K562 (cell line): ENCODE measurements around the gene CD47. TPM values are rescaled to one million over a fixed set of nuclear protein-coding genes. Genes with fewer than 3 reads are reported as not detected.
A peak's percentile ranks its signal among the peaks of the same experiment; 100 is the strongest.

ENCODE experiments used
- BRD9 ChIP-seq: fragments of 450-650 bp; IDR thresholded peaks from 2 replicates; pipeline ENCODE4 v1.6.1; 2018; ENCODE audit warnings: low read depth; ENCODE audit not compliant: partially characterized antibody
- CBX1 ChIP-seq: sonication (generic); IDR thresholded peaks from 2 replicates; pipeline ENCODE4 v1.6.1; 2016; ENCODE audit warnings: antibody characterized with exemption, low read depth, mild to moderate bottlenecking
- CREBBP ChIP-seq: IDR thresholded peaks from one replicate; pipeline ENCODE4 v1.6.1; 2012; ENCODE audit warnings: low read depth, mild to moderate bottlenecking, control low read depth, inconsistent platforms, low read length
- ELK1 ChIP-seq: sonication (generic); formaldehyde crosslinking; IDR thresholded peaks from 2 replicates; pipeline ENCODE4 v1.8.1; 2022; ENCODE audit warnings: missing genetic modification reagents
- ETS1 ChIP-seq: conservative IDR thresholded peaks from 2 replicates; pipeline ENCODE4 v1.6.1; 2011; ENCODE audit warnings: low read depth, mild to moderate bottlenecking, low read length; ENCODE audit not compliant: control insufficient read depth
- HMGXB4 ChIP-seq: sonication (generic); formaldehyde crosslinking; IDR thresholded peaks from 2 replicates; pipeline ENCODE4 v1.8.1; 2023; ENCODE audit warnings: mild to moderate bottlenecking, missing genetic modification reagents
- MCM5 ChIP-seq: fragments of 450-650 bp; IDR thresholded peaks from 2 replicates; pipeline ENCODE4 v1.6.1; 2016; ENCODE audit warnings: low read depth
- NFXL1 ChIP-seq: fragments of 450-650 bp; formaldehyde crosslinking; IDR thresholded peaks from 2 replicates; pipeline ENCODE4 v1.4.0; 2021; ENCODE audit warnings: mild to moderate bottlenecking
- RERE ChIP-seq: sonication (generic); formaldehyde crosslinking; IDR thresholded peaks from 2 replicates; pipeline ENCODE4 v1.8.0; 2023; ENCODE audit warnings: missing genetic modification reagents, mild to moderate bottlenecking, borderline replicate concordance
- SMARCC2 ChIP-seq: fragments of 450-650 bp; IDR thresholded peaks from 2 replicates; pipeline ENCODE4 v1.6.1; 2017; ENCODE audit warnings: antibody characterized with exemption, moderate library complexity, mild to moderate bottlenecking, low read depth
- STAT5A ChIP-seq: IDR thresholded peaks from 2 replicates; pipeline ENCODE4 v1.6.1; 2012; ENCODE audit warnings: low read length, inconsistent platforms, borderline replicate concordance
- THRAP3 ChIP-seq: fragments of 450-650 bp; IDR thresholded peaks from 2 replicates; pipeline ENCODE4 v1.6.1; 2016; ENCODE audit warnings: mild to moderate bottlenecking, inconsistent platforms, borderline replicate concordance
- ZHX1 ChIP-seq: fragments of 150-350 bp; conservative IDR thresholded peaks from 2 replicates; pipeline ENCODE4 v1.6.1; 2014; ENCODE audit warnings: low read length
- ZNF23 ChIP-seq: fragments of 250-450 bp; sonication (Bioruptor Pico); IDR thresholded peaks from 2 replicates; pipeline ENCODE4 v1.4.0; 2020; ENCODE audit warnings: mild to moderate bottlenecking
- ZNF764 ChIP-seq: fragments of 250-450 bp; sonication (Bioruptor Pico); IDR thresholded peaks from 2 replicates; pipeline ENCODE4 v1.4.0; 2020; ENCODE audit warnings: low read depth, mild to moderate bottlenecking, moderate library complexity
- polyA plus RNA-seq, 8 experiments: library from polyadenylated mRNA; depleted of rRNA in 4 of 8; stranded (reverse) in 5 of 8; unstranded in 3 of 8; fragments of >200 nt; fragmentation: Nextera tagmentation in 2 of 8; fragmentation: Illumina TruSeq in 1 of 8; extraction: Ambion mirVana in 2 of 8; extraction: Trizol in 1 of 8; gene quantifications; 2 replicates each; pipeline versions ENCODE4 v1.2.1 to v1.2.3, GENCODE V29; 2011 to 2014; ENCODE audit warnings: inconsistent platforms in 1 of 8, missing spikeins in 1 of 8
- total RNA-seq, 7 experiments: library from RNA; depleted of rRNA in 6 of 7; stranded (reverse); fragments of >200 nt in 6 of 7; fragmentation: Illumina TruSeq in 2 of 7; extraction: Trizol in 2 of 7; gene quantifications; 2 replicates each; pipeline versions ENCODE4 v1.2.1 to v1.2.3, GENCODE V29; 2011 to 2021; ENCODE audit warnings: low replicate concordance in 1 of 7

The CD47 gene
- total and polyA plus RNA-seq, 9 of the 15 experiments (the other 6 are each of a cell fraction or from before 2014, with no cell fraction given) = 10.2 to 62.6 (median 36.3) TPM

- TF ChIP-seq CBX1 (no peak), NFXL1 (CRISPR knock-in tag) (no peak), BRD9 (no peak), ELK1 (no peak), ZHX1 (no peak), THRAP3 (no peak), ZNF764 (CRISPR knock-in tag) (no peak), SMARCC2 (no peak), STAT5A (peak; percentile 60), CREBBP (no peak), ZNF23 (CRISPR knock-in tag) (no peak), RERE (CRISPR knock-in tag) (no peak), HMGXB4 (CRISPR knock-in tag) (no peak), ETS1 (no peak), MCM5 (no peak)
Measured at GRCh38 chr3:108099679-108100428, 9.0 kb upstream of the CD47 start (continued).
